ENCODE measurements around the gene OSBPL10.

The OSBPL10 gene

DNA sequence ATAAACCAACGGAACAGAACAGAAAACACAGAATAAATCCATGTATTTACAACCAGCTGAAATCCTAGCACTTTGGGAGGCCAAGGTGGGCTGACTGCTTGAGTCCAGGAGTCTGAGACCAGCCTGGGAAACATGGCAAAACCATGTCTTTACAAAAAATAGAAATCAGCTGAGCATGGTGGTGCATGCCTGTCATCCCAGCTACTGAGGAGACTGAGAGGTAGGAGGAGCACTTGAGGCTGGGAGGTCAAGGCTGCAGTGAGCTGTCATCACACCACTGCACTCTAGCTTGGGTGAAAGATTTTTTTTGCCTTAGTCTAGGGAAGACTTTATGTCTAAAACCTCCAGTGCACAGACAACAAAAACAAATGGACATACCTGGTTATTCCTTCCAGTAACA lies 327.6 kb downstream of the OSBPL10 start:
- TF ChIP-seq, protein P1, sequence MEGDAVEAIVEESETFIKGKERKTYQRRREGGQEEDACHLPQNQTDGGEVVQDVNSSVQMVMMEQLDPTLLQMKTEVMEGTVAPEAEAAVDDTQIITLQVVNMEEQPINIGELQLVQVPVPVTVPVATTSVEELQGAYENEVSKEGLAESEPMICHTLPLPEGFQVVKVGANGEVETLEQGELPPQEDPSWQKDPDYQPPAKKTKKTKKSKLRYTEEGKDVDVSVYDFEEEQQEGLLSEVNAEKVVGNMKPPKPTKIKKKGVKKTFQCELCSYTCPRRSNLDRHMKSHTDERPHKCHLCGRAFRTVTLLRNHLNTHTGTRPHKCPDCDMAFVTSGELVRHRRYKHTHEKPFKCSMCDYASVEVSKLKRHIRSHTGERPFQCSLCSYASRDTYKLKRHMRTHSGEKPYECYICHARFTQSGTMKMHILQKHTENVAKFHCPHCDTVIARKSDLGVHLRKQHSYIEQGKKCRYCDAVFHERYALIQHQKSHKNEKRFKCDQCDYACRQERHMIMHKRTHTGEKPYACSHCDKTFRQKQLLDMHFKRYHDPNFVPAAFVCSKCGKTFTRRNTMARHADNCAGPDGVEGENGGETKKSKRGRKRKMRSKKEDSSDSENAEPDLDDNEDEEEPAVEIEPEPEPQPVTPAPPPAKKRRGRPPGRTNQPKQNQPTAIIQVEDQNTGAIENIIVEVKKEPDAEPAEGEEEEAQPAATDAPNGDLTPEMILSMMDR (IDR thresholded peaks at IDR 0.05; ENCODE audit: low read depth, low read length), result no peak
- H3K4me3 ChIP-seq (ENCODE audit: low read depth, low read length), result no peak overlapping the region

- TF ChIP-seq, protein P1 (IDR thresholded peaks at IDR 0.05; ENCODE audit: low read depth, low read length), result no peak
- no peak overlapping the region for H3K4me3 ChIP-seq (ENCODE audit: low read depth, low read length)
Measured at GRCh38 chr3:31652296-31652695, 328.8 kb downstream of the OSBPL10 start.

DNA sequence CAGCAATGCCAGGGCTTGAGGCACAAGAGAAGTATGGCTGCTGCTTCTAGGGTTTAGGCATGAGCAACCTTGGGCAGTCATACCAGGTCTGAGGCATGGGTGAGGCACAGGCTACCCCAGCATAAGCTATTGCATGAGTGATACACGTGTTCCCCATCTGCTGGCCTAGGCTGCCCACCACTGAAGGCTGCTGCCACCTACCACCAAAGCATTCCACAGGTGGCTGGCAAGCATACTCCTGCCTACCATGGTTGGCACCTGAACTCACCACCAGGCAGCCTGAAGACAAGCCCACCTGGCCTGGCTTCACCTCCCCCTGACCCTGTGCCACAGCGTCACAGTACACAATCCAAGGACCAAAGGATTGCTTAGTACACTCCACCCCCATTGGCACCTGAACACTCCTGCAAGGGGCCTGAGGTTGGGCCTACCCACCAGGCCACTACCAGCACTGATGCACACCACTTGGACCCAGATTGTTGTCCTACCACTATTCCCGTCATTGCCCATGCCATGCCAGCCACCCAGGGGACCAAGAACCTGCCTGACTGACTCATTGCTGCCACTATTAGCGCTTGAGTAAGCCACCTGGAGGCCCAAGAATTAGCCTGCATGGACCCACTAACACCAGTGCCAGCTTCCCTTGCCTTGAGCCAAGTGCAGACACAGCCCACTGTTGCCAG lies 332.6 kb downstream of the OSBPL10 start:
- TF ChIP-seq, protein P1 (IDR thresholded peaks at IDR 0.05; ENCODE audit: low read depth, low read length), result no peak
- no peak overlapping the region for H3K4me3 ChIP-seq (ENCODE audit: low read depth, low read length)

DNA sequence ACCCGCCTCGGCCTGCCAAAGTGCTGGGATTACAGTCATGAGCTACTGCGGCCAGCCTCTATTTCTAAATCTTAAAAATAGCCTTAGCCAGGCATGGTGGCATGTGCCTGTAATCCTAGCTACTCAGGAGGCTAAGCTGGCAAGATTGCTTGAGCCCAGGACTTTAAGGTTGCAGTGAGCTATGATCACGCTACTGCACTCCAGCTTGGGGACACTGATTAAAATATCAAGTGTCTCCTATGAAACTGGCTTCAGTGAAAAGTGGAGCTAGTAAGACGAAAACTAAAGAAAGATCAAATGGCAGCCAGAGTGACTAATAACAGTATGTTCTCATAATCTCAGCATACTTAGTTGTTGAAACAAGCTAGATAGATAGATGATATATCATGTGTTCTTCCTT lies 335.8 kb downstream of the OSBPL10 start:
- H3K4me3 ChIP-seq (ENCODE audit: low read depth, low read length), result no peak overlapping the region
- TF ChIP-seq, protein P1 (IDR thresholded peaks at IDR 0.05; ENCODE audit: low read depth, low read length), result no peak

- TF ChIP-seq, protein P1 (IDR thresholded peaks at IDR 0.05; ENCODE audit: low read depth, low read length), result no peak
Measured at GRCh38 chr3:31639828-31640227, 341.2 kb downstream of the OSBPL10 start.

GRCh38 chr3:31636694-31637442 lies 344.2 kb downstream of the OSBPL10 start:
- TF ChIP-seq, protein P1 (IDR thresholded peaks at IDR 0.05; ENCODE audit: low read depth, low read length), result no peak
- H3K4me3 ChIP-seq (ENCODE audit: low read depth, low read length), result no peak overlapping the region

More at GRCh38 chr3:31639828-31640227, 341.2 kb downstream of the OSBPL10 start:
- no peak overlapping the region for H3K4me3 ChIP-seq (ENCODE audit: low read depth, low read length)

- TF ChIP-seq, protein P1 (IDR thresholded peaks at IDR 0.05; ENCODE audit: low read depth, low read length), result no peak
- H3K4me3 ChIP-seq (ENCODE audit: low read depth, low read length), result no peak overlapping the region
Measured at GRCh38 chr3:31636049-31636448, 345.0 kb downstream of the OSBPL10 start.
